Mesothelial cell of epicardium (in vitro differentiated cells): Measurements from ENCODE around the gene TEX55. TPM values are rescaled to one million over a fixed set of nuclear protein-coding genes. Genes with fewer than 3 reads are reported as not detected.
"Not testable (repeated sequence)": the region's sequence is repeated elsewhere in the genome, so short reads cannot be mapped to it uniquely, and the experiment has no call there.

ENCODE experiments used
- DNase-seq, 2 experiments: peaks; one replicate each; pipeline ENCODE4 v3.0.0; 2021; ENCODE audit warnings: low spot score in 2 of 2; ENCODE audit not compliant: unreplicated experiment in 2 of 2
- H3K27ac Mint-ChIP-seq: 2 replicates; pipeline ENCODE4 v1.8.0; 2021; ENCODE audit warnings: mixed read lengths
- H3K27me3 Mint-ChIP-seq: 2 replicates; pipeline ENCODE4 v1.8.0; 2021; ENCODE audit warnings: low read depth, mixed read lengths
- H3K36me3 Mint-ChIP-seq: 2 replicates; pipeline ENCODE4 v1.8.0; 2021; ENCODE audit warnings: mixed read lengths
- H3K4me1 Mint-ChIP-seq: 2 replicates; pipeline ENCODE4 v1.8.0; 2021; ENCODE audit warnings: mixed read lengths
- H3K4me3 Mint-ChIP-seq: 2 replicates; pipeline ENCODE4 v1.8.0; 2021; ENCODE audit warnings: mild to moderate bottlenecking, moderate library complexity, mixed read lengths
- H3K9me3 Mint-ChIP-seq: 2 replicates; pipeline ENCODE4 v1.8.0; 2021; ENCODE audit warnings: mixed read lengths
- total RNA-seq: library from RNA; stranded (reverse); gene quantifications from 3 replicates; pipeline ENCODE4 v1.2.1, GENCODE V29; 2021
- TF ChIP-seq, protein P1 (sequence below): fragments of 200-600 bp; sonication (generic); IDR thresholded peaks from one replicate; pipeline ENCODE4 v1.5.0; 2021; ENCODE audit warnings: antibody characterized with exemption; ENCODE audit not compliant: unreplicated experiment

The TEX55 gene
- total RNA-seq, 1 donor from 2014 or later = not detected

DNA sequence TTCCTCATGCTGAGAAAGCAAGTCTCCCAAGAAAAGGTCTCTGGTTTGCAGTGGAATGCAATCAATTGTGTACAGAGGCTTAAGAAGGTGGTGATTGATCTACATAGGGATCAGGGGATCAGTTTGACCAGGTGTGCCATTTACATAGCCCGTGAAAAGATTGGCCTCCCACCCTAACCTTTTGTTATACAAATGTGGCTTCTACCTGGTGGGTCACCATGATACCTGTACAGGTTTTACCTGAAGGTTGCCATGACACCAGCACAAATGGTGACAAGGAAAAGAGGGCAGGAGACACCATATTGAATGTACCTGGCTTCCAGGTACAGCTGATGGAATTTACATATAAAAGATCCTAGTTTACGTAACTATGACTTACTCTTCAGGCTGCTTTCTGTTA, 25.5 kb upstream of the TEX55 start:
- Mint-ChIP-seq H3K36me3 (peaks cover 5% of the 10 kb centered on the region), H3K27ac (no peak overlapping the region), H3K4me1 (no peaks in the 10 kb centered on the region), H3K4me3 (no peak overlapping the region), H3K27me3 (peaks cover 3% of the 10 kb centered on the region), H3K9me3 (peaks cover 41% of the 10 kb centered on the region)
- TF ChIP-seq, protein P1, sequence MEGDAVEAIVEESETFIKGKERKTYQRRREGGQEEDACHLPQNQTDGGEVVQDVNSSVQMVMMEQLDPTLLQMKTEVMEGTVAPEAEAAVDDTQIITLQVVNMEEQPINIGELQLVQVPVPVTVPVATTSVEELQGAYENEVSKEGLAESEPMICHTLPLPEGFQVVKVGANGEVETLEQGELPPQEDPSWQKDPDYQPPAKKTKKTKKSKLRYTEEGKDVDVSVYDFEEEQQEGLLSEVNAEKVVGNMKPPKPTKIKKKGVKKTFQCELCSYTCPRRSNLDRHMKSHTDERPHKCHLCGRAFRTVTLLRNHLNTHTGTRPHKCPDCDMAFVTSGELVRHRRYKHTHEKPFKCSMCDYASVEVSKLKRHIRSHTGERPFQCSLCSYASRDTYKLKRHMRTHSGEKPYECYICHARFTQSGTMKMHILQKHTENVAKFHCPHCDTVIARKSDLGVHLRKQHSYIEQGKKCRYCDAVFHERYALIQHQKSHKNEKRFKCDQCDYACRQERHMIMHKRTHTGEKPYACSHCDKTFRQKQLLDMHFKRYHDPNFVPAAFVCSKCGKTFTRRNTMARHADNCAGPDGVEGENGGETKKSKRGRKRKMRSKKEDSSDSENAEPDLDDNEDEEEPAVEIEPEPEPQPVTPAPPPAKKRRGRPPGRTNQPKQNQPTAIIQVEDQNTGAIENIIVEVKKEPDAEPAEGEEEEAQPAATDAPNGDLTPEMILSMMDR = no peak
- DNase-seq = no peak

GRCh38 chr3:119122350-119122749, 23.6 kb upstream of the TEX55 start:
- TF ChIP-seq, protein P1 = no peak
- Mint-ChIP-seq H3K36me3 (peaks cover 4% of the 10 kb centered on the region), H3K27me3 (peaks cover 3% of the 10 kb centered on the region), H3K9me3 (peaks cover 33% of the 10 kb centered on the region), H3K4me1 (no peaks in the 10 kb centered on the region), H3K27ac (no peak overlapping the region), H3K4me3 (no peak overlapping the region)
- no peak for DNase-seq

GRCh38 chr3:119125342-119125741, 20.6 kb upstream of the TEX55 start:
- TF ChIP-seq, protein P1 = no peak
- H3K27me3 Mint-ChIP-seq = peaks cover 3% of the 10 kb centered on the region
- H3K4me3 Mint-ChIP-seq = no peak overlapping the region
- no peaks in the 10 kb centered on the region for H3K4me1 Mint-ChIP-seq
- no peaks in the 10 kb centered on the region for H3K36me3 Mint-ChIP-seq
- H3K27ac Mint-ChIP-seq = no peak overlapping the region
- H3K9me3 Mint-ChIP-seq = peaks cover 15% of the 10 kb centered on the region
- DNase-seq = no peak

GRCh38 chr3:119125742-119126504, 20.0 kb upstream of the TEX55 start:
- H3K36me3 Mint-ChIP-seq = no peaks in the 10 kb centered on the region
- DNase-seq = no peak
- no peaks in the 10 kb centered on the region for H3K4me1 Mint-ChIP-seq
- TF ChIP-seq, protein P1 = no peak
- H3K9me3 Mint-ChIP-seq = peaks cover 12% of the 10 kb centered on the region
- no peak overlapping the region for H3K27ac Mint-ChIP-seq
- peaks cover 3% of the 10 kb centered on the region for H3K27me3 Mint-ChIP-seq
- H3K4me3 Mint-ChIP-seq = no peak overlapping the region

GRCh38 chr3:119130291-119130690, 15.7 kb upstream of the TEX55 start:
- DNase-seq, H3K4me3 Mint-ChIP-seq, H3K27ac Mint-ChIP-seq, H3K4me1 Mint-ChIP-seq, H3K36me3 Mint-ChIP-seq: not testable (repeated sequence)
- Mint-ChIP-seq H3K27me3 (peaks cover 17% of the 10 kb centered on the region), H3K9me3 (peaks cover 12% of the 10 kb centered on the region)

DNA sequence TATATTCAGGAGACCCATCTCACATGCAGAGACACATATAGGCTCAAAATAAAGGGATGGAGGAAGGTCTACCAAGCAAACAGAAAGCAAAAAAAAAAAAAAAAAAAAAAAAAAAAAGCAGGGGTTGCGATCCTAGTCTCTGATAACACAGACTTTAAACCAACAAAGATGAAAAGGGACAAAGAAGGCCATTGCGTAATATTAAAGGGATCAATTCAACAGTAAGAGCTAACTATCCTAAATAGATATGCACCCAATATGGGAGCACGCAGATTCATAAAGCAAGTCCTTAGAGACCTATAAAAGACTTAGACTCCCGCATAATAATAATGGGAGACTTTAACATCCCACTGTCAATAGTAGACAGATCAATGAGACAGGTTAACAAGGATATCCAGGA, 13.7 kb upstream of the TEX55 start:
- not testable (repeated sequence) for H3K4me3 Mint-ChIP-seq, H3K27ac Mint-ChIP-seq, DNase-seq, H3K4me1 Mint-ChIP-seq, H3K36me3 Mint-ChIP-seq
- peaks cover 14% of the 10 kb centered on the region for H3K9me3 Mint-ChIP-seq
- H3K27me3 Mint-ChIP-seq = peaks cover 18% of the 10 kb centered on the region

DNA sequence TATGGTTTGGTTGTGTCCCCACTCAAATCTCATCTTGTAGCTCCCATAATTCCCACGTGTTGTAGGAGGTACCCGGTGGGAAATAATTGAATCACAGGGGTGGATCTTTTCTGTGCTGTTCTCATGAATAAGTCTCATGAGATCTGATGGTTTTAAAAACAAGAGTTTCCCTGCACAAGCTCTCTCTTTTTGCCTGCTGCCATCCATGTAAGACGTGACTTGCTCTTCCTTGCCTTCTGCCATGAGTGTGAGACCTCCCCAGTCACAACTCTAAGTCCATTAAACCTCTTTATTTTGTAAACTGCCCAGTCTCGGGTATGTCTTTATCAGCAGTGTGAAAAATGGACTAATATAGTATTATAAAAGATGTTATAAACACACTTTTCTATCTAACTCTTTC, 6.6 kb upstream of the TEX55 start:
- DNase-seq, H3K4me3 Mint-ChIP-seq, H3K27ac Mint-ChIP-seq, H3K36me3 Mint-ChIP-seq, H3K4me1 Mint-ChIP-seq, H3K27me3 Mint-ChIP-seq: not testable (repeated sequence)
- H3K9me3 Mint-ChIP-seq = peaks cover 25% of the 10 kb centered on the region
